Psoas muscle (tissue), 8 donors: ENCODE measurements around the gene COQ8B. TPM values are rescaled to one million over a fixed set of nuclear protein-coding genes. Genes with fewer than 3 reads are reported as not detected.

ENCODE experiments used
- ATAC-seq, 4 donors: fragments of 200-7000 bp; cut with Tn5 transposase; one replicate each; pipeline ENCODE4 v1.9.1; 2020; ENCODE audit warnings: moderate library complexity in 3 of 4, mild to moderate bottlenecking in 2 of 4
- DNase-seq, 2 donors: peaks; one replicate each; pipeline ENCODE4 v3.0.0-alpha.2; 2020
- H3K27ac ChIP-seq: fragments of 200-600 bp; one replicate; pipeline ENCODE4 v1.8.0; 2022
- H3K27me3 ChIP-seq, 3 donors: fragments of 200-600 bp in 1 of 3; one replicate each; pipeline versions ENCODE4 v1.6.1 to v1.8.0; 2013 to 2022; ENCODE audit warnings: low read length in 2 of 3, mild to moderate bottlenecking in 2 of 3, moderate library complexity in 1 of 3; ENCODE audit not compliant: insufficient read depth in 3 of 3
- H3K36me3 ChIP-seq, 2 donors: fragments of 200-600 bp in 1 of 2; one replicate each; pipeline versions ENCODE4 v1.6.1 to v1.8.0; 2013 to 2022; ENCODE audit warnings: low read depth in 1 of 2, mild to moderate bottlenecking in 1 of 2, moderate library complexity in 1 of 2; ENCODE audit not compliant: insufficient read depth in 1 of 2
- H3K4me1 ChIP-seq: fragments of 200-600 bp; one replicate; pipeline ENCODE4 v1.8.0; 2022
- H3K4me3 ChIP-seq: fragments of 200-600 bp; one replicate; pipeline ENCODE4 v1.8.0; 2022; ENCODE audit warnings: mild to moderate bottlenecking
- H3K9me3 ChIP-seq: fragments of 200-600 bp; one replicate; pipeline ENCODE4 v1.8.0; 2022
- CTCF ChIP-seq: fragments of 200-600 bp; IDR thresholded peaks from one replicate; pipeline ENCODE4 v1.8.0; 2022; ENCODE audit warnings: antibody characterized with exemption
- WGBS, 3 donors: extraction: QIAGEN DNeasy Blood & Tissue Kit; methylation state at CpG; one replicate each; pipeline versions ENCODE4 v1.1.6 to v1.1.7; 2013; 5-methylcytosine and 5-hydroxymethylcytosine counted together
- intact Hi-C, 2 donors: fragments of 100-400 bp; cut with DNase I; formaldehyde crosslinking; loops; one replicate each; pipeline versions ENCODE4 v1.11.0 to v1.14.2; 2022
- polyA plus RNA-seq, 3 donors: library from polyadenylated mRNA; stranded (reverse); fragments of 200-250 nt; gene quantifications; one replicate each; pipeline ENCODE4 v1.2.3, GENCODE V29; 2013
- total RNA-seq, 4 donors: library from RNA; stranded (reverse); fragmentation: NEBNext Ultra II Directional in 2 of 4; extraction: Animal tissue kit (Norgen Biotek cat#: 25700) in 2 of 4; gene quantifications; one replicate each; pipeline versions ENCODE4 v1.2.1 to v1.2.4, GENCODE V29; 2021 to 2023
- donor health status: healthy with polysubstance abuse.
- donor health status: DM: no; HTN: no; CAD: no; lungs with moderate emphysema.
- donor health status: Bipolar disorder and iron deficiency.
- donor health status: healthy.
- donor health status: DM: yes; HTN: yes; CAD: no.
- donor health status: DM: no; HTN: no; CAD: no.
- donor health status: DM: no; HTN: no; CAD: no.
- donor health status: DM: yes; HTN: yes; CAD: no.

Gene COQ8B
- total and polyA plus RNA-seq, 7 donors, result 6.8 to 43.1 (median 14.4) TPM

- H3K4me1 ChIP-seq, result no peaks in the 10 kb centered on the region
- H3K27me3 ChIP-seq, result no peaks in the 10 kb centered on the region
- TF ChIP-seq CTCF, result no peak
- peak overlapping the region; percentile 85 for H3K4me3 ChIP-seq
- peak overlapping the region; percentile 92 for H3K27ac ChIP-seq
- peaks cover 0 to 14% of the 10 kb centered on the region in 2 donors for H3K36me3 ChIP-seq
- WGBS, 3 donors, result 1 to 2% (median 1%) methylated on average over 49 to 60 of the region's 60 CpGs
- no peaks in the 10 kb centered on the region for H3K9me3 ChIP-seq
- ATAC-seq, result peak; percentile 89 to 95 (median 90)
- intact Hi-C loops, result loop anchor here (2.0 to 10.0 kb wide), 5 partner anchors 139 to 482 kb away; no protein-coding TSS in a partner anchor
- peak; percentile 93 to 95 for DNase-seq
These were observed 53.6 kb downstream of the COQ8B start for GRCh38 chr19:40662925-40663694.

- H3K27ac ChIP-seq, result no peak overlapping the region
- intact Hi-C loops, result loop anchor here (2.0 to 10.0 kb wide), 6 partner anchors 141 to 483 kb away; no protein-coding TSS in a partner anchor
- H3K9me3 ChIP-seq, result no peaks in the 10 kb centered on the region
- WGBS, 3 donors, result 87 to 100% (median 90%) methylated on average over 1 of the region's 1 CpG
- H3K4me3 ChIP-seq, result no peak overlapping the region
- DNase-seq, result no peak
- no peak for ATAC-seq
- H3K4me1 ChIP-seq, result no peaks in the 10 kb centered on the region
- no peaks in the 10 kb centered on the region for H3K27me3 ChIP-seq
- no peaks in the 10 kb centered on the region for H3K36me3 ChIP-seq
- TF ChIP-seq CTCF, result no peak
These were observed 55.1 kb downstream of the COQ8B start for GRCh38 chr19:40661616-40662015.

- H3K36me3 ChIP-seq, result no peaks in the 10 kb centered on the region
- no peaks in the 10 kb centered on the region for H3K4me1 ChIP-seq
- DNase-seq, result peak in 1 of 2 donors; percentile 50
- 59 to 67% (median 66%) methylated on average over 11 of the region's 11 CpGs for WGBS, 3 donors
- no peak overlapping the region for H3K4me3 ChIP-seq
- no peak for ATAC-seq
- intact Hi-C loops, result no loop called here
- TF ChIP-seq CTCF, result no peak
- H3K27me3 ChIP-seq, result no peaks in the 10 kb centered on the region
- no peaks in the 10 kb centered on the region for H3K9me3 ChIP-seq
- H3K27ac ChIP-seq, result no peak overlapping the region
These were observed 57.1 kb downstream of the COQ8B start for GRCh38 chr19:40659566-40659965.

GRCh38 chr19:40659116-40659515, 57.6 kb downstream of the COQ8B start:
- no peaks in the 10 kb centered on the region for H3K9me3 ChIP-seq
- no peaks in the 10 kb centered on the region for H3K36me3 ChIP-seq
- TF ChIP-seq CTCF, result no peak
- no peak overlapping the region for H3K4me3 ChIP-seq
- DNase-seq (no peak), ATAC-seq (no peak)
- H3K27ac ChIP-seq, result no peak overlapping the region
- no peaks in the 10 kb centered on the region for H3K4me1 ChIP-seq
- H3K27me3 ChIP-seq, result no peaks in the 10 kb centered on the region
- intact Hi-C loops, result no loop called here
- WGBS, 3 donors, result 80 to 87% (median 81%) methylated on average over 5 of the region's 5 CpGs
